HEK293T (cell line): ENCODE results near the gene BIN1.
"Not testable (repeated sequence)": the region's sequence is repeated elsewhere in the genome, so short reads cannot be mapped to it uniquely, and the experiment has no call there.

Experiments used
- CTCF ChIA-PET: fragments of 350-600 bp; formaldehyde crosslinking; extraction: SDS; loops from one replicate; lab custom pipeline; 2021; ENCODE audit warnings: antibody characterized with exemption, inconsistent platforms; lab: Yijun Ruan, JAX
- POLR2A ChIA-PET: fragments of 350-600 bp; formaldehyde crosslinking; extraction: SDS; loops from one replicate; lab custom pipeline; 2020; ENCODE audit warnings: antibody characterized with exemption, inconsistent platforms; lab: Yijun Ruan, JAX
- DNase-seq: peaks from one replicate; pipeline ENCODE4 v3.0.0; 2012; ENCODE audit warnings: mixed read lengths; ENCODE audit errors: extremely low spot score
- ARNT ChIP-seq: fragments of 450-650 bp; IDR thresholded peaks from 2 replicates; pipeline ENCODE4 v1.6.1; 2017; ENCODE audit warnings: mild to moderate bottlenecking
- BHLHE40 ChIP-seq: fragments of 450-650 bp; IDR thresholded peaks from 2 replicates; pipeline ENCODE4 v1.6.1; 2016; ENCODE audit warnings: mild to moderate bottlenecking, moderate library complexity, borderline replicate concordance
- CTBP1 ChIP-seq: fragments of 450-650 bp; IDR thresholded peaks from 2 replicates; pipeline ENCODE4 v1.6.1; 2016; ENCODE audit warnings: borderline replicate concordance
- ELF4 ChIP-seq: fragments of 450-650 bp; IDR thresholded peaks from 2 replicates; pipeline ENCODE4 v1.6.1; 2017; ENCODE audit warnings: antibody characterized with exemption
- FOXA1 ChIP-seq: fragments of 450-650 bp; IDR thresholded peaks from 2 replicates; pipeline ENCODE4 v1.6.1; 2016; ENCODE audit warnings: mild to moderate bottlenecking
- FOXK2 ChIP-seq: fragments of 450-650 bp; IDR thresholded peaks from 2 replicates; pipeline ENCODE4 v1.6.1; 2016; ENCODE audit warnings: mild to moderate bottlenecking
- FOXM1 ChIP-seq: fragments of 450-650 bp; IDR thresholded peaks from 2 replicates; pipeline ENCODE4 v1.6.1; 2017; ENCODE audit warnings: mild to moderate bottlenecking, borderline replicate concordance
- HDGF ChIP-seq: fragments of 450-650 bp; IDR thresholded peaks from 2 replicates; pipeline ENCODE4 v1.6.1; 2017; ENCODE audit warnings: antibody characterized with exemption, borderline replicate concordance
- L3MBTL2 ChIP-seq: fragments of 450-650 bp; conservative IDR thresholded peaks from 2 replicates; pipeline ENCODE4 v1.6.1; 2016; ENCODE audit warnings: mild to moderate bottlenecking
- LEF1 ChIP-seq: fragments of 450-650 bp; IDR thresholded peaks from 2 replicates; pipeline ENCODE4 v1.6.1; 2017; ENCODE audit warnings: mild to moderate bottlenecking, borderline replicate concordance
- NFRKB ChIP-seq: fragments of 450-650 bp; IDR thresholded peaks from 2 replicates; pipeline ENCODE4 v1.6.1; 2016; ENCODE audit warnings: mild to moderate bottlenecking, moderate library complexity
- SP1 ChIP-seq: fragments of 450-650 bp; IDR thresholded peaks from 2 replicates; pipeline ENCODE4 v1.6.1; 2017
- SUZ12 ChIP-seq: fragments of 450-650 bp; IDR thresholded peaks from 2 replicates; pipeline ENCODE4 v1.6.1; 2016; ENCODE audit warnings: mild to moderate bottlenecking
- TARDBP ChIP-seq: fragments of 450-650 bp; IDR thresholded peaks from 2 replicates; pipeline ENCODE4 v1.6.1; 2016
- ZNF384 ChIP-seq: fragments of 450-650 bp; IDR thresholded peaks from 2 replicates; pipeline ENCODE4 v1.6.1; 2016
- TF ChIP-seq, protein P1 (sequence below): fragments of 450-650 bp; IDR thresholded peaks from 2 replicates; pipeline ENCODE4 v1.6.1; 2016

Gene BIN1

DNA sequence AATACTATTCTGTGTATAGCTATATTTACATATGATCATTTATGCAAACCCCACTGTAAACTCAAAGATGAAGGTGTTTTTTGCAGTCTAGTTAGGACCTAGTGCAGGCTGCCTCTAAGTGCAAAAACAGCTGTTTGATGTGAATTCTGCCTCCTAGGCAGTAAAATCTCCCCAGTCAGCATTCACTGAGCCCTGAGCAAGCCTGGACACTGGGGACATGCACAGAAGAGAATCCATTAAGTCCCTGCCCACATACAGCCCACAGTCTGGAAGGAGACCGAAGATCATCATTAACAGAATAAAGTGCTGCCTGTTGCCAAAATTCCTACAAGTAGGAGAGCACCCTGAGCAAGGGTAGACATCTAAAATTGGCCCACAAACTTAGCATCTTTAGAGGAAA lies 14.4 kb upstream of the BIN1 start:
- TF ChIP-seq, protein P1, sequence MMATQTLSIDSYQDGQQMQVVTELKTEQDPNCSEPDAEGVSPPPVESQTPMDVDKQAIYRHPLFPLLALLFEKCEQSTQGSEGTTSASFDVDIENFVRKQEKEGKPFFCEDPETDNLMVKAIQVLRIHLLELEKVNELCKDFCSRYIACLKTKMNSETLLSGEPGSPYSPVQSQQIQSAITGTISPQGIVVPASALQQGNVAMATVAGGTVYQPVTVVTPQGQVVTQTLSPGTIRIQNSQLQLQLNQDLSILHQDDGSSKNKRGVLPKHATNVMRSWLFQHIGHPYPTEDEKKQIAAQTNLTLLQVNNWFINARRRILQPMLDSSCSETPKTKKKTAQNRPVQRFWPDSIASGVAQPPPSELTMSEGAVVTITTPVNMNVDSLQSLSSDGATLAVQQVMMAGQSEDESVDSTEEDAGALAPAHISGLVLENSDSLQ: no peak
- TF ChIP-seq FOXK2 (no peak), ELF4 (no peak), SP1 (no peak)
- CTCF ChIA-PET: interaction anchor here (0.6 to 1.4 kb wide), 2 partner anchors 25 to 250 kb away, joined by 3 read pairs; no protein-coding TSS in a partner anchor
- POLR2A ChIA-PET: no interaction called here
- no peak for DNase-seq

DNA sequence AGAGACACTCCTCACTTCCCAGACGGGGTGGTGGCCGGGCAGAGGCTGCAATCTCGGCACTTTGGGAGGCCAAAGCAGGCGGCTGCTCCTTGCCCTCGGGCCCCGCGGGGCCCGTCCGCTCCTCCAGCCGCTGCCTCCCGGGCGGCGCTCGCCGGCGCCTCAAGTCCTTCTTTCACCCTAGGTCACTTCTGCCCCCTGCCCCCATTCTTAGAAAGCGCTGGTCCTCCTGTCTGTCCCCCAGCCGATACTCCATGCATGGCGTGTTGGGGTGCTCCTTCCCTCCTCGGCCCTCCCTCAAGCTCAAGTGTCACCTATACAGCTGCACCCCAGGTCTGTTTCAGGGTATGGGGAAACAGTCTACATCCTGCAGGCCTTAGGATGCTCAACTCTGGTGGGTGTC lies 13.5 kb upstream of the BIN1 start:
- DNase-seq, CTCF ChIA-PET, POLR2A ChIA-PET: not testable (repeated sequence)

GRCh38 chr2:127118467-127118866 lies 11.5 kb upstream of the BIN1 start:
- POLR2A ChIA-PET: no interaction called here
- CTCF ChIA-PET: no interaction called here
- DNase-seq: no peak
- TF ChIP-seq L3MBTL2: no peak
- TF ChIP-seq HDGF: no peak
- TF ChIP-seq ELF4: no peak

- CTCF ChIA-PET: no interaction called here
- POLR2A ChIA-PET: no interaction called here
- TF ChIP-seq LEF1 (no peak), NFRKB (no peak), FOXM1 (no peak), ZNF384 (no peak), TARDBP (no peak), FOXK2 (no peak), L3MBTL2 (no peak), BHLHE40 (no peak)
- TF ChIP-seq, protein P1: no peak
- no peak for DNase-seq
Measured at GRCh38 chr2:127118038-127118437, 11.1 kb upstream of the BIN1 start.

GRCh38 chr2:127117603-127118002 lies 10.6 kb upstream of the BIN1 start:
- TF ChIP-seq, protein P1: no peak
- TF ChIP-seq ELF4 (no peak), L3MBTL2 (no peak), FOXA1 (no peak), SUZ12 (no peak), ZNF384 (no peak), FOXM1 (no peak), TARDBP (no peak), SP1 (no peak), FOXK2 (no peak), CTBP1 (no peak), LEF1 (no peak), HDGF (no peak), BHLHE40 (no peak), NFRKB (no peak), ARNT (no peak)
- POLR2A ChIA-PET: no interaction called here
- CTCF ChIA-PET: no interaction called here
- no peak for DNase-seq

GRCh38 chr2:127115471-127116199 lies 8.7 kb upstream of the BIN1 start:
- no peak for TF ChIP-seq HDGF
- TF ChIP-seq FOXM1: no peak
- no peak for TF ChIP-seq L3MBTL2
- no peak for TF ChIP-seq NFRKB
- no peak for TF ChIP-seq BHLHE40
- TF ChIP-seq TARDBP: no peak
- TF ChIP-seq ELF4: no peak
- no peak for TF ChIP-seq ARNT
- TF ChIP-seq ZNF384: no peak
- TF ChIP-seq SP1: no peak
- TF ChIP-seq, protein P1: no peak
- no peak for TF ChIP-seq FOXK2
- TF ChIP-seq CTBP1: no peak
- no peak for TF ChIP-seq SUZ12
- TF ChIP-seq FOXA1: no peak
- TF ChIP-seq LEF1: no peak
- DNase-seq: no peak
- CTCF ChIA-PET: no interaction called here
- POLR2A ChIA-PET: no interaction called here

GRCh38 chr2:127110985-127111384 lies 4.0 kb upstream of the BIN1 start:
- no peak for DNase-seq
- TF ChIP-seq ELF4 (no peak), BHLHE40 (no peak), LEF1 (no peak), SP1 (no peak), L3MBTL2 (no peak), CTBP1 (no peak), HDGF (no peak), ZNF384 (no peak), FOXK2 (no peak), FOXA1 (no peak), FOXM1 (no peak), NFRKB (no peak), TARDBP (no peak), SUZ12 (no peak), ARNT (no peak)
- TF ChIP-seq, protein P1: no peak
- ChIA-PET CTCF (no interaction called here), POLR2A (no interaction called here)
